DMS79 (cell line): ENCODE measurements around the gene MAGI2.
"Not testable (repeated sequence)": the region's sequence is repeated elsewhere in the genome, so short reads cannot be mapped to it uniquely, and the experiment has no call there.

ENCODE experiments used
- DNase-seq: peaks from one replicate; lab custom pipeline; 2025; lab: John Stamatoyannopoulos, UW

Gene MAGI2

DNA sequence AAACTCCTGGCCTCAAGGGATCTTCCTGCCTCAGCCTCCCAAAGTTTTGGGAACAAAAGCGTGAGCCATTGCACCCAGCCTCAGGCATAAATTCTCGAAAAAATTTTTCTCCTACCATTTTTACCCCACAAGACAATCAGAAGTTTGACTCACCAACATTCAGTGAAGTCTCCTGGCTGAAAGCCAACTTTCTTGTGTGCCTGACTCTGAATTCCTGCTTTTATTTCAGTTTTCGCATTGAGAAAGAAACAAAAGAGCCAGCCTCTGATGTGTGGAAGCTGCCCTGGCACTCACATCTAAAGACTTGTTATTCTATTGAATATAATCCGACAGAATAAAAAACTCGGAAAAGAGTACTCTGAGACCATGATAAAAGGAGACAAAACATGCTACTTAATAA is 402.9 kb downstream of the MAGI2 start:
- DNase-seq, result no peak

GRCh38 chr7:79046061-79046460 is 407.4 kb downstream of the MAGI2 start:
- no peak for DNase-seq

DNA sequence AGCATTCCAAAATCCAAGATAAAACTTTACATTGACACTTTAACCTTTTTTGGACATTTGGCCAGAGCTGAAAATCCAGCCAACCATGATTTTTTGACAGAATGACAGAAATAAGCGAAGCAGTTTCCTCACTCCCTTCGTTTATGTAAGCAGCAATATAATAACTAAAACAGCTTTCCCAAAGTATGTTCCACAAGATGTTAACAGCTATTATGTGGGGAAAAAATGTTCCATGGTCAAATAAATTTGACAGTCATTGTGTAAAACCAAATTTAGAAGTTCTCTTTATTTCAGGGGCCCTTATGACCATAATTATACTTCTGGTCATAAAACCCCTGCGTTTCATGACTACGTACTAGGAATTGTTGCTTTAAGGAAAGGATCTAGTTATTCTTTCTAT is 416.5 kb downstream of the MAGI2 start:
- no peak for DNase-seq

DNA sequence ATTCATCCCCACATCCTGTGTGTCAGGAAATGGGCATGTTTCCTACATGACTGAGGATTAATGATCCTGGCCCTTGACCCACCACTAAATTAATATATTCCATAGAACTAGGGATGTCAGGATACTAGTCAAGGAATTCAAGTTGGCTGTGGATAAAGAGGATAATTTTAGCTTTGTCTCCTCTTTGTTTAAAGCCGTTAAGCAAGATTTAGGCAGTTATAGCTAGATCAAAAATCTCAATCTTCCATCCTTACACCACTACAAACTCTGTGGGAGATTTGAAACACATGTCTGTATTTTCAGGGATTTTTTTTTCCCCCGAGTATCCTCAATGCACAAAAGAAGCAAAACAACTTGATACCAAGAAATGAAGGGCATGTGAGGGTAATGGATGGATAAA is 417.1 kb downstream of the MAGI2 start:
- DNase-seq, result no peak

DNA sequence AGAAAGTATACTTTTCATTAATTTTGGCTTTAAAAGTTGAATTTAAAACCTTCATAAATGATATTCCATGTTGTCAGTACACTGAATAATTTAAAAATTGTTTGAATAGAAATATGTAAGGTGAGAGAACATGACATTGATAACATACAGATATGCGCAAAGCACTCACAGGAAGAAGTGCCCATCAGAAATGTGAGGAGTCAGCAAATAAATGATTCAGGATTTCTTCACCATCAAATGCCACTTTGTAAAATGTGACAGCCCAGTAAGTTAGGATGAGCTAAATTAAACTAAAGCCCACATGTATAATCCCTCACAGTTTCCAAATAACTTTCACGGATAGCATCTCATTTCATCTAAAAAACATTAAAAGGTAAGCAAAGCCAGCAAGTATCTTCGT is 417.6 kb downstream of the MAGI2 start:
- DNase-seq, result no peak

- DNase-seq, result no peak
These were observed 418.7 kb downstream of the MAGI2 start for GRCh38 chr7:79034730-79035129.

GRCh38 chr7:79019711-79020110 is 433.8 kb downstream of the MAGI2 start:
- not testable (repeated sequence) for DNase-seq

DNA sequence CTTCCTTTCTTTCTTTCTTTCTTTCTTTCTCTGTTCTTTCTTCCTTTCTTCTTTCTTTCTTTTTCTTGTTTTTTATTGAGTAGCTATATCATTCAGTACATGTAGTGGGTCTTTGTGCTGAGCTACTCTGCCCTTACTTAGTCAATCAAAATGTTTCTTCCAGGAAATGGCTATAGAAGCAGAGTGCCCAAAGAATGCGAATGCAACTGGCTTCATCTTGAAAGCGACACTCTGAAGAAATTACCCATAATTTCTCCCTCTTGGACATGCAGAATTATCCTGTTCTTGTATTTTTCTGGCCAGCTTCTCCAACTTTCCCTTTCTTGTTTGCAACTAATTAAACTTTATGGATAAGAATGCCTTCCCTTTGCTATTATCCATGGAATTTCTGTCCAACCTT is 441.5 kb downstream of the MAGI2 start:
- no peak for DNase-seq

DNA sequence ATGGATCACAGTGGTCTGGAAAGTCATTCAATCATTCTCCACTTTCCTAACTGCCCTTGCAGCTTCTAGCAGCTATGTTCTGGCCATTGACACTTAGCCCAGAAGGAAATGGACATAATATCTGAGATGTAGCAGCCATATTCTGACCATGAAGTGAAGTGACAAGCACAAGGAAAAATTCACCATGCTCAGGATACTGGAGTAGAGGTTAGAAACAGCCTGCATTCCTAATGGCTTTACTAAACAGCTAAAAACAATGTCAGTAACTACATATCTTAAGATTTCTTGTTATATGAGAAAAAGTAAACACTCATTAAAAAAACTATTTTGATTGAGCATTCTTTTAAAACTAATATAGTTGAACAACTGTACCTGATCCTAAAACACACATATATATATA is 443.8 kb downstream of the MAGI2 start:
- no peak for DNase-seq

DNA sequence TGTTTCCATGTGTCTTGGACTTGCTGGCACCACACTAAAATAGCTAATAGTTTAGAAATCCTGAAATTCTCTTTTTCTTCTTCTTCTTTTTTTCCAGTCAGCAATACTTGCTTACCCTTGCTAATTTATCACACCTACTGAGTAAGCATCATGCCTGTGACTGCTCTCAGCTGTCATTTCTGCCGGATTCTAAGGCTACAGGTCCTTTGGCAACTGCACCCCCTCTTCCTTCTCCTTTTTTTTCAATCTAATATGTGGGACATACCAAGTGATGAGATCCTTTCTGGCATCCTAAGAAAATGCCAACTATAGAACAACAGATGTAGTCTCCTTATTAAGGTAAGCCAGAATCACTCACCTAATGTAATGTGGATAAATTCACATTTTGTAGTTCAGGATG is 444.7 kb downstream of the MAGI2 start:
- DNase-seq, result no peak

DNA sequence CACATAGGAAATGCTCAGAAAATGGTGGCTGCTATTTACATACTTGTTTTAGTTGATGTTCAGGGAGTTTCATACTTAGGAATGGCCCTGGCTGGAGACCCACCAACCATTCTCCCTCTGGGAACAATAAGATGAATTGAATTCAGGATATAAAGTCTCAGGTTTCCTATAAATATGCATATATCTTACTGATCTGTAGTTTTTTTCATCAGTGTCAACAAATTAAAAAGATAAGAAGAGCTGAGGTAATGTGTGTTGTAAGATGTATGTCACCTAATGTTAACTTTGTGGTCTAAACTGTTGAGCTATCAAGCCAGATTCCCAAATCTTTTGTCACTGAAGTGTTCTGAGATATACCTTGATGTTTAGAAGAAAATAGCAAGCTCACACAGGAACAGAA is 457.5 kb downstream of the MAGI2 start:
- no peak for DNase-seq

DNA sequence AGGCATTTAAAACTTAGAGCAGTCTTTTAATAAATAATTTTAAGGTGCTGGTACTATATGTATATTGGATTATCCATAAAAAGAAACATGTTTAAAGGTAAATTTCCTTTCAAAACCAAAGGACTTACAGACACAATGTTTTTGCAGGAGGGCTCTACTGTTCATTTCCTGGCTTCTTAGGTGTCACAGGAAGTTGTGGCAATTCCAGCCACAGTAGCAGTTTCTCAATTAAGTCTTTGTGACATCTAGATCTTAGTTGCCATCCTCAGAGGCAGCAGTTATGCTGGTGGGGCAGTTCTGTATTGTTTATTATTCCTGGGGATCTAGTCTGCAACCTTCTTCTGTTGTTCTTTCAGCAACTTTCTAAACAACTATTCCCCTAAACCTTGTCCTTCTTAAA is 460.1 kb downstream of the MAGI2 start:
- no peak for DNase-seq

DNA sequence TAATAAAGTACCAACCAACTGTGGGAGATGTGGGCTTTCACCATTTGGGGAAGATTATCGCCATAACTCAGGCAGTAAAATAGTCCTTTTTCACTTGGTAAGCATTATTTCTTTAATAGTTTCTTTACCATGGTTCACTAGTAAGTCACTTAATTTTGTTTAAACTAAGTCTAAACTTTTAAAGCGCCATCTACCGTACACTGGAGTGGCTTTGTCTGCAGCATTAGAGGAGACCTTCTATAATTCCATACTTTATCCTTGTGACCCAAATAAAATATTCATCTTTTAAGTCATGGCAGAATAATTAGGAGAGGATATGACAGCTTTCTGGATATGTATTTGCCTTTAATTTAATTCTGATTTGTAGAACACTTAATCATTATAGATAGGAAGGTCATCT is 468.0 kb downstream of the MAGI2 start:
- no peak for DNase-seq

DNA sequence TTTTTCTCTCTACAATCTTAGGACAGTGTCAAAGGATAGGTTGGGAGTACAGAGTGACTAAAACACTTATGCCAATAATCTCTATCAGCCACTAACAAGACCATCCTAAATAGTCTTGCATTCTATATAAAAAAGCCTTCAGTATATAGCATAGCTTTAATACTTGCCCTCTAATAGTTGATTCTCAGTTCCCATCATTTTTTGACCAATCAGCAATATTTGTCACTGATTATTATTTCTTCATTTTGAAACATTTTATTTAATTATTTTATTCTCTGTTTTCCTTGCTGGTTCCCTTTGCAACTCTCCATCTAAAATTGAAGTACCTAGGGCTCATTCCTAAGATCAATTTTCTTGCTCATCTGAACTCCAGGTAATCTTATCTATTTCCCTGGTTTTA is 470.0 kb downstream of the MAGI2 start:
- no peak for DNase-seq

DNA sequence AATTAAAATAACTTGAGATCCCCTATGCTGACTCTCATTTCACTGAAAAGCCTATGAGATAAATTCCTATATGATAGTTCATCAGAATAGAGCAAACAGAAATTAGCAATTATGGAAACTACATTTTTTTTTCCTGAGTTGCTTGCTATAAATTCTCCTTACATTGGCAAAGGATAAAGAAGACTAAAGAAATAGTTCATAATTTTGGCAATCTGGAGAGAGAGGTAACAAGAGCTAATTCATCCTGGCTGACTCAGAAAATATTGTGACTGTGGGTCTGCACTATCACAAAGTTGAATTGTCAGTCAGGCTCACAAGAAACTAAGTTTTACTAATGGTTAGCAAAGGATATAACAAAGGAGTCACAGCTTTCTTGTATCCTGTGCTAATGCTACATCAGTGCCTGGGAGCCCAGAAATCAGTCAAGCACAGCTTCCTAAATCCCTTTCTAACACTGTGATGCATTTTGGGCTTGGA is 483.0 kb downstream of the MAGI2 start:
- DNase-seq, result no peak

DNA sequence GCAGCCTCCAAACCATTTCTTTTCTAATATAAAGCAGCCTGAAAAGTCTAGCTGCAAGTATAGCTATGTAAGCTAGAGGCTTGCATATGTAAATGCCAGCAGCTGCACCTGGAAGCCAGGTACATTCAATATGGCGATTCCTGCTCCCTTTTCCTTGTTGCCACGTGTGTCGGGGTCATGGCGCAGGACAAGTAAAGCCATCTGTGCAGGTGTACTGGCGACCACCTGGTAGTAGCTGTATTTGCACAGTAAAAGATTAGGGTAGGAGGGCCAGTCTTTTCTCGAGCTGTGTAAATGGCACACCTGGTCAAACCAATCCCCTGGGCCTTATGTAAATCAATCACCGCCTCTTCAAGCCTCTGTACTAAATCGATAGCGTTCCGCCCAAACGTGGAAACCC is 484.5 kb downstream of the MAGI2 start:
- DNase-seq, result no peak

DNA sequence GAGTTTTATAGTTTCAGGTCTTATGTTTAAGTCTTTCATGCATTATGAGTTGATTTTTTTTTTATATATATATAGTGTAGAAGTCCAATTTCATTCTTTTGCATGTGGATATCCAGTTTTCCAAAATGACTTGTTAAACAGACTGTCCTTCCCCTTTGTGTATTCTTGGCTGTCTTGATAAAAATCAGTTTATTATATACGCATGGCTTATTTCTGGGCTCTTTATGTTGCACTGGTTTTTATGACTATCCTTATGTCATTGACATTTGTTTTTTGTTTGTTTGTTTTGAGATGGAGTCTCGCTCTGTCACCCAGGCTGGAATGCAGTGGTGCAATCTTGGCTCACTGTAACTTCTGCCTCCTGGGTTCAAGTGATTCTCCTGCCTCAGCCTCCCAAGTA is 485.9 kb downstream of the MAGI2 start:
- not testable (repeated sequence) for DNase-seq

DNA sequence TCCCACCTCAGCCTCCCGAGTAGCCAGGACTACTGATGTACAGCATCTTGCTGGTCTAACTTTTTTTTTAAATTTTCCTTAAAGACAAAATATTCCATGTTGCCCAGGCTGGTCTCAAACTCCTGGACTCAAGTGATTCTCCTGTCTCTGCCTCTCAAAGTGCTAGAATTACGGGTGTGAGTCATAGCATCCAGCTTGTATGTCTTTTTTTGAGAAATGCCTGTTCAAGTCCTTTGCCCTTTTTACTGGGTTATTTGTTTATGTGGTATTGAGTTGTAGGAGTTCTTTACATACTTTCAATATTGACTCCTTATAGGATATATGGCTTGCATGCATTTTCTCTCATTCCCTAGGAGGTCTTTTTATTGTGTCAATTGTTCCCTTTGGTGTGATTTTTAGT is 486.4 kb downstream of the MAGI2 start:
- no peak for DNase-seq

GRCh38 chr7:78959477-78959876 is 494.0 kb downstream of the MAGI2 start:
- DNase-seq, result no peak

- DNase-seq, result no peak
These were observed 498.1 kb downstream of the MAGI2 start for GRCh38 chr7:78955329-78955728.

DNA sequence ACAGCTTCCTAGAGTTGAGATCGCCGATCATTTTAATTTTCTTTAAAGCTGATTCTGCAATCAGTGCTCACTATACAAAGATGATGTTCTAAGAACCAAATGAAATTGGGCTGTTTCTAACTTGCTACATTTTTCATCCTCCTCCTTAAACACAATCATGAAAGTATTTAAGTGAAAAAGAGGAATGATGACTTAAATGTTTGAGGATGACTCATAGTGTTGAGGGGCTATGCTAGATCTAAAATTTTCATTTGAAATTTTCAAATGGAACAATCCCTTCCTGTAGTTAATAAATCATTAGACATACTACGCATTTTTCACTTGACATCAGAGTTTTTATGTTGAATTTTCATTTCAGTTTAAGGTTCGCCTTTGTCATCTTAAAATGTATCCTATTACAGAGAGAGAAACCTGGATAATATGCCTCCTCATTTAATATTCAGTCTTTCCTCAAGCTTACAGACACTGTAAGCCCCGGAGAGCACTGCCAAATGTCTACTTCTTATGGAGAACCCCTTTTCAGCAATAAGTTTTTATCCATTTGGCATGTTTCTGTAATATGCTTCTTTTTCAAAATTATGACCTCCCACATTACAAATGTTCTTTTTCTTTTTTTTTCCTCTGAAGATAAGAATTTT is 499.6 kb downstream of the MAGI2 start:
- no peak for DNase-seq

DNA sequence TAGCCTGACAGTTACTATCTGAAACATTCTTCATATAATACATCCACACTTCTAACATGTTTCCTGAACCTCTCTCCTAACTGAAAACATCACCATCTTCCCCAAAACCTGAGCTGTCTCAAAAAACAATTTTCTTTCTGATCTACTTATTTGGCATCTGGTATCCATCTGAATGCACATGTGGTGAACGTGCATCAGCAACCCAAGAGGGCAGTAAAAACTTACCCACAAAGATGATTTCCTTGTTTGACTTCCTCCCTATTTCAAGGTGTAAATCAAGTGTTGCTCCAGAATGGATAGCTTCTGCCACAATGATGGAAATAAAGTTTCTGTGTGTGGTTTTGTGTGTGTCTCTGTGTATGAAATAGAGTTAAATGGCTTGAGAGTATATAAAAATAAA is 500.4 kb downstream of the MAGI2 start:
- DNase-seq, result no peak

DNA sequence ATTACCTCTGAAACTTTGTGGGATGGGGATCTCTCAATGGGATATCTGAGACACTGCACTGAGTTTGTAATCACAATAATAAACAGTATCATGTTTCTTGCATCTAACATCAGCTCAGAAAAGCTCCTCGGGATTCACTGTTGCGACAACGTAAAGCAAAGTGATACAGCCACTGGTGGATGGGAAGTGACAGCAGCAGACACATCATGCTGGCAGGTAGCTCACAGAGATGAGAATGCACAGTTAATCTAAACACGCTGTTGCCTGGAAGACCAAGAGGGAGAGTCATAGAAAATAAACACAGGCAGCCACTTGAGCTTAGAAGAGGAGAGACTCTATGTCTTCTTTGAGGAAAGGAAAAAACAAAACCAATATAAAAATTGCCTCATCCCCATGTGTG is 513.8 kb downstream of the MAGI2 start:
- no peak for DNase-seq

DNA sequence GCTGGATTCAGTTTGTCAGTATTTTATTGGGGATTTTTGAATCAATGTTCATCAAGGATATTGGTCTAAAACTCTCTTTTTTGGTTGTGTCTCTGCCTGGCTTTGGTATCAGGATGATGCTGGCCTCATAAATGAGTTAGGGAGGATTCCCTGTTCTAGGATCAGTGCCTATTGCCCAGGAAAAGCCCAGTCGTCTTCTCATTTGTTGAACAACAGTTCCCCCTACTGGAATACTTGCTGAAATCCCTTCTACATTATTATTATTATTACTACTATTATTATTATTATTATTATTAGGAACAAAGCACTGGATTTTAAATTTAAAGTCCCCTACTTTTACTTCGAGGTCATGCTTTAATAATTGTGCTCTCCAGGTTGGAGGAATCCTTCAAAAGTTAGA is 528.9 kb downstream of the MAGI2 start:
- no peak for DNase-seq

DNA sequence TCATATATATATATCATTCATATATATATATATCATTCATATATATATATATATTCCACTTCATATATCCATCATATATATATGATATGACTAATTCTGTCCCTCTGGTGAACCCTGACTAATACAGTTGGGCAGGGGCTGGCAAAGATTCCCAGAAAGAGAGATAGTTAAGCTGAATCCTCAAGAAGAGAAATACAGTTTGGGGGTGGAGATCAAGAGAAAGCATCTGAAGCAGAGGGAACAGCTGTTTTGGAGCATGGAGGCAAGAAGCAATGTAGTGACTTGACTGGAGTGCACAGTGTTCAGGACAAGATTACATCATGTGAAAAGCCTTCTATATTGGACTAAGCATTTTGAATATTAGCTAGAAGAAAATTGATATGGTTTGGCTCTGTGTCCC is 540.7 kb downstream of the MAGI2 start:
- no peak for DNase-seq
